GM19193 (cell line): ENCODE results near the gene UBB.

ENCODE experiments used
- POLR2A ChIP-seq: IDR thresholded peaks from 4 replicates; pipeline ENCODE4 v1.6.1; 2011; ENCODE audit not compliant: insufficient read depth, insufficient read length; ENCODE audit errors: extremely low read depth

UBB gene

DNA sequence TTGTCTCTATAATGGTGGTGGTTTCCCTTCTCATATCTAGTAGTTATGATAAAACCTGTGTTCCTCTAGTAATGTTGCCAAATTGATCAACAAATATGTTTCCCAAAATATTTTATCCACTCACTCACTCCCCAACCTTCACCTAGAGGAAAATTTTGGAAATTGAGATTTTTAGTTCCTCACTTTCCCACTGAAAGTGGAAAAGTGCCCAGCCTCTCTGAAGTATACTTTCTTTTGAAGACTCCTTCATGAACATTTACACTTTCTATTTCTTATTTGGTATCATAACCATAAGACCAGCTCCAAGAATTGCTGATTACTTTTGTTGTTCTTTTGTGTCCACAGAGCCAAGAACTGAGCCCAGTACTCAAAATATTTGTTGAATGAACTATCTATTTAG lies 22.5 kb upstream of the UBB start:
- TF ChIP-seq POLR2A = no peak

GRCh38 chr17:16361874-16362273 lies 19.0 kb upstream of the UBB start:
- no peak for TF ChIP-seq POLR2A

DNA sequence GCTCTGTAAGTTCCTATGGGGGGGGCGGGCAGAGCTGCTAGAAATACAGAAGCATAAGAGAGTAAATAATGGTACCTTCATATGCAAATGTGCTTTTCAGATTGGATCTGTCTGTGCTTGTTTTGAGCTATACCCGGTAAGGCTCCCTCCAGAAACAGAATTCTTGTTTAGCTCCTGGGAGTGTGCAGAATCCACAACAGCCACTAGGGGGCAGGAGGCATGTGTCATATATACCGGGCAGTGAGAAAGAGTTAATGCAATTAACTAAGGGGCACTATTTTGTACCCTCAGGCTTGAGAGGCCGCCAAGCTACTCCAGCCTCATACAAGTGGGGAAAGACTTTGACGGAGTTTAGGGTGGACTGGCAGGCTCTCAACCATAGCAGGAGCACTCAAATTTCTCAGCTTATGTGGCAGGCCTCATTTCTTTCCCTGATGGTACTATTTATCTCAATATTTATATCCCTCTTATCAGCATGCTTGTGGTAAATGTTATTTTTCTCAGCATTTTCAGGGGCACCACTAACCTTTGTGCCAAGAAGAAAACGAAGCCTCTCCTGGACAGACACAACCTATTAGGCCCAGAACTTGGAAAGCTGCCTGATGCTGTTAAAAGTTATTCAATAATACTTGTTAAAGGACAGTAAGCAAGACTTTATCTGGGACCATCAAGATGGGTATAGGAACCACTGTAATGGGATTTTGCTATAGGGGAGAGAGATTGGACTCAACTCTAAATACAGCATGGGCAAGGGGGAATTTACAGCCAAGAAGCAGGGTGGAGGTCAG lies 16.9 kb upstream of the UBB start:
- TF ChIP-seq POLR2A = no peak

- TF ChIP-seq POLR2A = no peak
These were observed 16.3 kb upstream of the UBB start for GRCh38 chr17:16364625-16365024.

DNA sequence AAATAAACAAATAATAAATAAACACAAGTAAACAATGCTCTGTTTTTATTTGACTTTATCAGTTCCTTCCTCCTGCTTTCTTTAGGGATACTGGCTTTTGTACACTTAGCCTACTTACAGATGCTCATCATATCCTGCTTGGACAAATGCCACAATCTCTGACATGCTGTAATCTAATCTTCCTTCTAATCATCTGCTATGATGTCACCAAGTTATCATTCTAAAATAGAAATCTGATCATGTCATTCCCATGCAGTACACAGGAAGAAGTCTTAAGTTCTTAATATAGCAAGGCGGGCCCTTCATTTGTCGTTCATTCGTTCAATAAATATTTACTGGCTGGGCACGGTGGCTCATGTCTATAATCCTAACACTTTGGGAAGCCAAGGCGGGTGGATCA lies 9.1 kb upstream of the UBB start:
- no peak for TF ChIP-seq POLR2A

- TF ChIP-seq POLR2A = no peak
These were observed 6.5 kb upstream of the UBB start for GRCh38 chr17:16374146-16374938.

- no peak for TF ChIP-seq POLR2A
These were observed 3.0 kb upstream of the UBB start for GRCh38 chr17:16377941-16378341.

DNA sequence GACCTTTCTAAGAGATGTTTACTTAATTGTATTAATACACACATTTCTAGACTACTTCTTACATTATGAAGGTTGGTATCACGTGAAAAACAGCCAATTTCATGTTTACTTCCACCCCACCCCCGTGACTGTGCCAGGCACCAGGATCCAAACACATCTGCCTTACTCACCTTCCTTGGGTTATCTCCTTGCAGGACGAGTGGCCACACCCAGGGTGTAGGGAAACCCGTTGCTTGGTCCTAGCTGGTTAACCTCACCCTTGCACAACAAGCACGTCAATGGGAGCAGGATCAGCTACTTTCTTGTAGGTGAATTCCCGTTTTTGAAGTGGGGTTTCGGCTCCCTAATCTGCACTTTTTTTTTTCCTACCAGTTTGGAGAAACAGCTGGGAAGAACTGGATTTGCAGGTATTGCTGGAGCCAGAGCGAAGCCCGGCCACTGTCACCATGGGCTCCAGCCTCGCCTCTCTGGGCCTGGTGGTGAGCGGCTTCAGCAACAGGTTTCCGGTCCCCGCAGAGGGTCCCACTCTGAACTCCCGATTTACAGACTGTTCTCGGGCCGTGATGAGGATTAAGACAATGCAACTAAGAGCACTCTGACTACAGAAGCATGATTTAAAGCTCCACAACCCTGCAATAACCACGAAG lies 2.1 kb upstream of the UBB start:
- TF ChIP-seq POLR2A = no peak

DNA sequence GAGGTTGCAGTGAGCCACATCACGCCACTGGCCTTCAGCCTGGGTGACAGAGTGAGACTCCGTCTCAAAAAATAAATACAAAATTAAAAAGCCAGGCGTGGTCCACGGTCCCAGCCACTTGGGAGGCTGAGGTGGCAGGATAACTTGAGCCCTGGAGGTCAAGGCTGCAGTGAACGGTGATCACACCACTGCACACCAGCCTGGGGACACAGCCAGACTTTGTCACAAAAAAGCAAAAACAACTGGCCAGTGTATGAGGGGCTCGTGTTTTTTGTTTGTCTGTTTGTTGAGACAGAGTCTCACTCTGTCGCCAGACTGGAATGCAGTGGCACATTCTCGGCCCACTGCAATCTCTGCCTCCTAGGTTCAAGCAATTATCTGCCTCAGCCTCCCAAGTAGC lies 1.2 kb upstream of the UBB start:
- TF ChIP-seq POLR2A = no peak

DNA sequence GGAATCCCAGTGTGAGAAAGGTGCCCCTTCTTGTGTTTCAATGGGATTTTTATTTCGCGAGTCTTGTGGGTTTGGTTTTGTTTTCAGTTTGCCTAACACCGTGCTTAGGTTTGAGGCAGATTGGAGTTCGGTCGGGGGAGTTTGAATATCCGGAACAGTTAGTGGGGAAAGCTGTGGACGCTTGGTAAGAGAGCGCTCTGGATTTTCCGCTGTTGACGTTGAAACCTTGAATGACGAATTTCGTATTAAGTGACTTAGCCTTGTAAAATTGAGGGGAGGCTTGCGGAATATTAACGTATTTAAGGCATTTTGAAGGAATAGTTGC lies 567 bp downstream of the UBB start:
- TF ChIP-seq POLR2A = no peak

DNA sequence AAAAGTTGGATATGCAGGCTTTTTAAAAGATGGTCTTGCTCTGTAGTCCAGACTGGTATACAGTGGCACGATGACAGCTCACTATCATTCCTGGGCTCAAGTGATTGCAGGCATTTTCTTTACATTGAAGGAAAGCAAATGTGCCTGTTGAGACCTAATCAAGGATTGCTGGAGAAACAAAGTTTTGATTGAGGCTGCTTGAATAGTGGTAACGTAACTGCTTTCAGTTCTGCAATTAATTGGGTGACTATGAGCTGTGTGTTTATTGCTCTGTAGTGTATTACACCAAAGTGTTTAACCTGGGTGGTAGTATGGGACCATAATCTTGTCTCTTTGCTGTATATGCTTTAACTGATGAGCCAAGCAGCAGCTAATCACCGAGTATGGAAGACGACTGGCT lies 2.3 kb downstream of the UBB start:
- TF ChIP-seq POLR2A = no peak

- peak; percentile 45 for TF ChIP-seq POLR2A
These were observed 2.9 kb downstream of the UBB start for GRCh38 chr17:16383772-16384287.

GRCh38 chr17:16384557-16384956 lies 3.7 kb downstream of the UBB start:
- peak; percentile 14 for TF ChIP-seq POLR2A

- TF ChIP-seq POLR2A = no peak
These were observed 10.6 kb downstream of the UBB start for GRCh38 chr17:16391451-16391850.
